GM23248 (cell line): ENCODE results near the gene CDH4.

ENCODE experiments used
- EZH2 ChIP-seq: fragments of 200-600 bp; sonication (generic); IDR thresholded peaks from 2 replicates; pipeline ENCODE4 v1.6.1; 2018; ENCODE audit warnings: antibody characterized with exemption, mild to moderate bottlenecking; ENCODE audit not compliant: insufficient read depth, poor library complexity, severe bottlenecking
- EZH2phosphoT487 ChIP-seq: fragments of 200-600 bp; sonication (generic); IDR thresholded peaks from 2 replicates; pipeline ENCODE4 v1.6.1; 2018; ENCODE audit warnings: antibody characterized with exemption, moderate library complexity, mild to moderate bottlenecking, low read depth; ENCODE audit not compliant: insufficient read depth

DNA sequence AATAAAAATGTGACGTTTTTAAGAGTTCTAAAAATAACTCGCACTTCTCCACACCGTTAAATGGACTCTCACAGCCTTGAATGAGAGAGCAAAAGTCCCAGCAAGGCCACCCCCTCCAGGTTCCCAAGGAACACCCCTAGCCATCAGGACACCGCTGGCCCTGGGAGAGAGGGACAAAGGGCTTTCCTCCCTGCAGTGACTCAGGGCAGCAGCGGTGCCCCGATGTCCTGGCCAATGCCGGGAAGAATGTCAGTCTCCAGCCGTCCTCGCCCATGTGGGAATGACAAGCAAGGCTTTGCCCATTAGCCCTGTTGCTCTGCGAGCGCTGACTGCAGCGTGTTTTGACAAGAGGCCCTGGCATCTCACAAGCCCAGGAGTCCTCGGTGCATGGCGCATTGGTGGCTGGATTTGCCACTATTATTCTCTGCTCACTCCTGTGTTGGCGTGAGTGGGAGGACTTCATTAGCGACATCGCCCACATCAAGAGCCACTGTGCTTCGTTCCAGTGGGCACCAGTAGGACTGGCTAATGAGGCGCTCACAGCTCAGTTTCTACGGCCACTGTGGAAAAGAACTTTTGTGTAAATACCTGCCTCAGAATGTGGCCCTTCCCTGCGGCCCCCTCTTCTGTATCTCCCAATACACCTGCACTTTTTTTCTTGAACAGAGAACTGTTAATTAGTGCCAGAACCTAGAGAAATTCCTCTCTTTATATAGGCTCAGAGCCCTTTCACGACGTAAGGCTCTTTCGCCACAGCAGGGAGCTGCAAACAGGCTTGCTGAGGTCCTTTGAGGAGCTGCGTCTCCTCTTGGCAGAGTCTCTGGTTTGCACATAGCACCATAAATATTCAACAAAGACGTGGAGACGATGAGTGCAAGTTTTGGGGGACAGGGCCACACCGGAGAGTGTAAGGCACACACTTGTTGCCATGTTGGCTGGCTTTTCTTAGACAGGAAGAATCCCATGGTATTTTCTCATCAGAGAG, 477.0 kb downstream of the CDH4 start:
- TF ChIP-seq EZH2 = no peak
- no peak for TF ChIP-seq EZH2phosphoT487
